Daoy (cell line): ENCODE measurements around the gene SMARCD3. TPM values are rescaled to one million over a fixed set of nuclear protein-coding genes. Genes with fewer than 3 reads are reported as not detected.

Source experiments
- DNase-seq: peaks from one replicate; pipeline ENCODE4 v3.0.0-alpha.2; 2015; ENCODE audit warnings: low read depth
- total RNA-seq: library from RNA; depleted of rRNA; stranded (reverse); fragments of >200 nt; shearing (Covaris generic); gene quantifications from 2 replicates; pipeline ENCODE4 v1.2.3, GENCODE V29; 2014

Gene SMARCD3
- total RNA-seq, 1 experiment from 2014 or later = 29.9 TPM

- DNase-seq = peak; percentile 77
These were observed 689 bp upstream of the SMARCD3 start for GRCh38 chr7:151249034-151249731.

DNA sequence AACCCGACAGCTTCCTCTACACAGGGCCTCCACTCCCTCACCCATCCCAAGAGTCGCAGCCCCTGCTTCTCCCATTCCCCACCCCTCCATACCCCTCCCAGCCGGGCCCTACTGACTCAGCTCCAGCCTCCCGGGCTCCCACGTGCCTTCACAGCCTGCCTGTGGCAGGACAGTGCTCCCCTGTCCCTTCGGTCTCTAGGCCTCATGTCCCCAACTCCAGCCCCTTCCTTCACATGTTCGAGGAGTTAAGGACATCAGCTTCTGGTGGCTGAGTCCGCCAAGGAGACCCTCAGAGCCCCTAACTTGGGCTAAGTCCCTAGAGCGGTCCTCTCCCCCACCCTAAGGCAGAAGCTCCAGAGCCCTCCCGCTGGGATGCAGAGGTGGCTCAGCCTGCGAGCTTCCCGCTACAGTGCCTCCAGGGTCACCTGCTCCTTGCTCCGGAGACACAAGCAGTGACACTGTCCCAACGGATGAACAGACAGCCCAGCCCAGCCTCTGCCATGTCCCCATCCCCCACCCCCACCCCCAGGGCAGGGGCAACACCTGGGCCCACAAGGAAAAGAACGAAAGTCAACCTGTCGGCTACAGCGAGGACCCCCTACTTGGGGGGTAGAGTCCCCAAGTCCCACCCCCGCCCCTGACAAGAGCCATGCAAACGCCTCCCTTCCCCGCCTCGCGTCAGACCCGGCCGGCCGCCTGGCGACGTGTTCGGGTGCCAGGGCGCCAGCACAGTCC is 716 bp downstream of the SMARCD3 start:
- DNase-seq = peak; percentile 61

GRCh38 chr7:151246851-151247580 is 1.5 kb downstream of the SMARCD3 start:
- DNase-seq = no peak

DNA sequence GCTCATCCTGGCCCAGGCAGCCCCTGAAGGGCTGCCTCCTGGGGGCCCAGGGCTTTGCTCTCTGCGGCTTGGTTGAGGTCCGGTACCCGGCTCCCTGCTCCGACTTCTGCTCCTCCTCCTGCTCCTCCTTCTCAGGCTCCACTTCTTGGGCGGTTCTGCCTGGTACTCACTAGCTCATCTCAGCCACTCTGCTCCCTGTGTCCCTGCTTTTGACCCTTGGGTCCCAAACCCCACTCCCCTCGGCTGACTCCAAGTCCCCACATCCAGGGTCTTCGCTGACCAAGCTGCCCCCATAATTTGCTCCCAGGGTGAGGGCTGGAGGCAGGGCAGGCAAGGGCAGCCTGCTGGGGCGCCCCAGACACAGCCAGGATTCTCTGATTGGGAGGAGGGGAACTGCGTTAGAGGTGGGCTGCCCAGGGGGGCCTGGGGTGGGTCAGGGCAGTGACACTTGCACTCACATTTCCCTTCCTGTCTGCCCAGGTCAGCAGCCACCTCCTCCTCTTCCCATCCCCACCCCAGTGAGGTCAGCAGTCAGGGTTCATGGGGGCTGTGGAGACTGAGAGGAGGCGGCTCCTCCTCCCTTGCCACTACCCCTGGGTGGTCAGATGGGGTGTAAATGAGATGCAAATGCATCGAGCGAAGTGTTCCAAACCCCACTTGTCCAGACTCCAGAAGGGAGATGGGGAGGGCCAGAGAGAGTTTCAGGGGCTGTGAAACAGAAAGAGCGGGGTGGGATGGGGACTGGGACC is 2.2 kb downstream of the SMARCD3 start:
- DNase-seq = peak; percentile 42

DNA sequence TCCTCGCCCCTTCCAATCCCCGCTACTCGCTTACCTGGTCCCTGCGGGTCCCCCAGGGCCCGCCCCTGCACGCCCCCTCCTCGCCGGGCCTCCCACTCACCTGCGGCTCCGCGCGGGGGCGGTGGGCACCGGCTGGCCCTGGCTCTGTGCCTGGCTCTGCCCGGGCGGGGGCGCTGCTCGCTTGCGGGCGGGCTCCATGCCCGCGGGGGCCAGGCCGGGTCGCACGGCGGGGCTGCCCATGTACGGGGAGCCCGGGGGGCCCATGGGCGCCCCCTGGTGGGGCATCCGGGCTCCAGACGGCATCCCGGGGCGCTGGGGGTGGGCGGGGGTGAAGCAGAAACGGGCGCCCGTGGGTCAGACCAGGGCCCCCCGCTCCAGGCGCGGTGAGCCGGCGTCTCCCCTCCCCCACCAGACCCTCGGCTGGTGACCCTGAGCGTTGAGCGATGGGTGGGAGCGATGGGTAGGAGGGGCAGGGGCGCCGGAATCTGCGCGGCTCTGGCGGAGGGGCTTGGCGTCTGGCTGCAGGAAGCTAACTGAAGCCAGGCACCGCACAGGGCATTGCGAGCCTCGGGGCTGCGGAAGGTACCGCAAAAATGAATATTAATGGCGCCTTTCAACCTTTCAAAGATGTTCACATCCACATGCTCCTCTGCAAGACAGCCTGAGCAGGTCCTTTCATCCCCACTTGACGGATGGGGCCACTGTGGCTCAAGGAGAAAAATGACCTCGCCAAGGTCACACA is 3.0 kb downstream of the SMARCD3 start:
- peak; percentile 63 for DNase-seq

- no peak for DNase-seq
These were observed 3.6 kb downstream of the SMARCD3 start for GRCh38 chr7:151244841-151245346.

DNA sequence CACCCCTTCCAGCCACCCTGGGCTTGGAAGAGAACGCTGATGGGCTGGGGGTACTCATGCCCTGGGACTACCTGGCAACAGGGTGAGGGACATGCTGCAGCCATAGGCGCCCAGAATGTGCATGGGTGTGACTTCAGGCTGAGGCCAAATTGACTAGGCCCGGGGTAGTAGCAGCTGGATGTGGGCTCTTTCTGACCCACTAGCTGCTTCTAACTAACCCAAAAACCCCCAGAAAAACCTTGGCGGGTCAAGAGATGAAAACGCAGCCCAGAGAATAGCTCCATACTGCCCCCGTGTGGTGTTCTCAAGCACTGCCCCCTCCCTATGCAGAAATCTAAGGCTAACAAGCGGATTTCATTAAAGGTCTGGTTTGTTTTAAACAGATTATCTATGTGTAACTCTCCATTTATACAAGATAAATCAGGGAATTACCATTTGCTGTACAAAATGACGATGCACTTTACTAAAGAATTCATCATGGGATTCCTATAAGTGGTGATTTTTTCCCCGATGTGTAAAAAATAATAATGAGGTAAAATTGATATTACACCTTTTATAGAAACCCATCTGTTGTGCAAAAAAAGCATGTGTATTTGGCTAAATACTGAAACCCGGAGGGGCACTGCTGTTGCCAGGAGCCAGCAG is 4.2 kb downstream of the SMARCD3 start:
- peak; percentile 74 for DNase-seq

DNA sequence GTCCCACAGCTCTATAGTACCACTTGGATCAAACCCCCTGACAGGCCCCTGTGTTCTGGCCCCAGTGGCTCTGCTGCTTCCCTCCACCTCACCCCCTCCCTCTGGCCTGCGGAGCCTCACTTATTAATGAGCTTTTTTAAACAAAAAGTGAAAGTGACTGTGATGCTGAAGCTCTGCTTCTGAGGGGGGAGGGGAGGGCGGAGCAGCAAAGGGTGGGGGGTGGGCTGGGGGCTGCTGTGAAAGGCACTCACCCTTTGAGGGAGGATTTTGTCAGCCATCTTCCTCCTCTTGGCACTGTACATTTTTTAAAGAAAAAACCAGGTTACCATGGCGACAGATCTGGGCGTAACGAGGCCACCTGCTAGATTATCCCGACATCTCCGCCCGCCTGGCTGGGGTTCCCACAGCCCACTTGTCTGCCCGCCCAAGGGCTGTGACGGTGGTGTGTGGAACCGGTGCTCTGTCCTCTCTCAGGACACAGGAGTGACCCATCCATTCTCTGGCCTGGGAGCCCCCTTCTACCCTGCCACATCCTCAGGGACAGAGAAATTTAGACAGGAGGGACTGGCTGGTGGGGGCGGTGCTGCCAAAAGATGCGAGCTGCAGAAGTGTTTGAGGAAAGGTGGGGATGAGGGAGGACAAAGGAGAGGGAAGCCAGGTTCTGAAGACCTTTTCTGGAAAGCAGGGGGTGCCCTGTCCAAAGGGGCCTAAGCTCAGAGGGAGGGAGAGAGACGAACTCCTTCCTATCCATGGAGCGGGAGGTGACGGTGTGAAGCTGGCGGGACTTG is 4.9 kb downstream of the SMARCD3 start:
- no peak for DNase-seq

DNA sequence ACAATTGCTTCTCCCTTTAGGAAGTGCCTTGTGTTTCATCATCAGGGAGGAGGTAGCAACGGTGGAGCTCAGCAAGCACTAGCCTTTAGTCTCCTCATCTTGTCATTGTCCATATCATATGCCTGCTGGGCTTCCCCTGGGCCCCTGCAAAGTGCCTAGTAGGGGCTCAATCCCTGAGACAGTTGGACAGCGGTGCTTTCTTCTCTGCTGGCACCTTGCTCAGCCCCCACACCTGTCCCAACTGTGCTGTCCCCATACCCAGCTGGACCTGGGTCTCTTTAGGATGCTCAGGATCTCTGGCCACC is 5.5 kb downstream of the SMARCD3 start:
- DNase-seq = no peak

- DNase-seq = no peak
These were observed 6.1 kb downstream of the SMARCD3 start for GRCh38 chr7:151242159-151243044.

DNA sequence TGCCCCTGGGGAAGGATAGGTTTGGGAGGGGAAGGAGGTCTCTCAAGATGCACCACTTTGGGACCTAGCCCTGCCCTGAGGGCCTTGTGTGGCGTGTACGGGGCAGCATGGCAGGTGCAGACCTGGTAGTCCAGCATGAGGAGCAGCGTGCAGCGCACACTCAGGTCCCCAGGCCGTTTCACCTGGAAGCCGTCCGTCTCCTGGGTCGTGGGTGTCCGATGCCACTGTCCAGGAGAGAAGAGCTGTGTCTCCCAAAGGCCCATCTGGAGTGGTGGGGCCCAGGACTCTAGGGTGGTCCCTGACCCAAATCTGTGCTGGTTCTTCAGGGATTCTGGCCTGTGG is 6.8 kb downstream of the SMARCD3 start:
- no peak for DNase-seq

DNA sequence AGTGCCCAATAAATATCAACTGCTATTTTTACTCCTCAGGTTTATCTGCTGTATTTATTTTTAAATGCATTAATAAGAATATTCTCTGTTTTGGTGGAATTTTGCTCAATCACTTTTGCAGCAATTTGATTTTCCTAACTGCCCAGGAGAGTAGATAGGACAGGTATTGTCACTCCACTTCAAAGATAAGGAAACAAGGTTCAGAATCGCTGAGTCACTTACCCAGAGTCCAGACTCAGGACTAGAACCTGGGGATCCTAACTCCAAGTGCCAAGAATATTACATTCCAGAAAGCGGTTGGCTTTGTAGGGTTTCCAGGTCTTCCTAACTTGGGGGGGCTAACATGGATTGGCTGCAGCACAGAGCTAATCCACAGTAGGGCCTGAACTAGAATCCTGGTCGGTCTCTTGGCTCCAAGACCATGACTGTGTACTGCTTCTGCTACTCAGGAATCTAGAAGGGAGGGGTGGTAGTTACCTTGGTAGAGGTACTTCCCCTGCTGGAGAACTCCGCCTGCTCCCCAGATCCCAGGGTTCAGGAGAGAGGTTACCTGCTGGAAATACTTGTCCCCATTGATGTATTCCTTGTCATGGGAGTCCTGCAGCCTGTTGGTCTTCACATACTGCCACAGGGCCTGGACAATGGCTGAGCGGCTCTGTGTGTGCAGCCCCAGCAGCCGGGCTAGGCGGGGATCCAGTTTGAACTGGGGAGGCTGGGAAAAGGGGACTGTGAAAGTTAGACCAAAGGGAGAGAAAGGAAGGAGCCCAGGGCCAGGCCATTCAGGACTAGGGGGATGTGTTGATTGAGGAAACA is 7.3 kb downstream of the SMARCD3 start:
- no peak for DNase-seq

DNA sequence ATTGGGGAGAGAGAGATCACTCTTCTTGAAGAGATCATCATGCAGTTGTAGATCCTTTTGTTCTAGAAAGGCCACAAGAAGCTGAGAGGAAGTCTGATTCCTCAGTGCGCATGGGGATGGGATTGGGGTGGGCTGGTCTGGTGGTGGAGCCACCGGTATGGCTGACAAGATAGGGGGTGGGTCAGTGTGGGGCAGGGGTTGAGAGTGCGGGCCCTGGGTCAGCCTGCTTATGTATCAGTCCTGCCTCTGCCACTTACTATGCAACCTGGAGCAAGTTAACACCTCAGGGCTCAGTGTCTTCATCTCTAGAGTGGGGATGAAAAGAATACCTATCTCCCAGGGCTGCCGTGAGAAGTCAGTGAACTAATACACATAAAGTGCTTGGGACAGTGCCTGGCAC is 8.0 kb downstream of the SMARCD3 start:
- DNase-seq = no peak

- no peak for DNase-seq
These were observed 8.5 kb downstream of the SMARCD3 start for GRCh38 chr7:151239837-151240459.

DNA sequence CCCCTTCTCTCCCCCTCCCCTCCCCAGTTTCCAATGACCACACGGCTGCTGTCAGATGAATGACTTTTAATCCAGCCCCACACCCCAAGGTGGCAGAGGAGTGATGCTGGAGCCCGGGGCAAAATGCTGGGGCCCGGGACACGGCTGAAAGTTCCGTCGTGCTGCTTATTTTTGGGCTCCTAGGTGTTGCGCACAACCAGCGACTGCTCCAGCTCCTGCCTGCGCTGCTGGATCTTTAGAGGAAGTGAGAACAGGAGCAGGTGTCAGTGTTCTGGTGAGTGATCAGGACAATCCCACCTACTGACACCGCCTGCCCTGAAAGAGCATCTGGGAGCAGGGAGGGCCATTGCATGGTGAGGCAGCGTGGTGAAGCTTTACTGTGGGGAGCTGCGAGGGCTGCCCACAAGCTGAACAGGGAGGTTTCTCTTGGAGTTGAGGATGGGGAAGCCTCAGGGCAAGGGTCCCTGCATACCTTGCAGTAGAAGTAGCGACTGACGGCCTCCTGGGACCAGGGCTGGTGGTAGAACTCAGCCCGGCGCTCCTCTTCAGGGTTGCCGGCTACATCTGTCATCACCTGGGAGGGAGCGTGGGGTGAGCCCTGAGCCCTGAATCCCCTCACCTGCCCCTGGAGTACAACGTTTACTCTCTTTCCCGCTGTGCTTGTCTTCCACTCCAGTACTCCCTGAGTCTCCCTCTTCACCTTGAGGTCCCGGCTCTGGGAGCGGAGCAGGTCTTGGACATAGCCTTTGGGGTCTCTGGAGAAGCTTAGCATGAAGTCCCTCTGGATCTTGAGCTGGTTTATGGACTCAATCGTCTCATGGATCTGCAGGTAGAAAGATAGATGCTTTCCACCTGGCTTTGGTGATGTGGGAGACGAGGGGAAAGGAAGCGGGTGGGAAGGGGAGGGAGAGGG is 9.3 kb downstream of the SMARCD3 start:
- no peak for DNase-seq

GRCh38 chr7:151238190-151238810 is 10.2 kb downstream of the SMARCD3 start:
- no peak for DNase-seq
